Erythroblast (primary cell): ENCODE measurements around the gene MIGA1.
"Not testable (repeated sequence)": the region's sequence is repeated elsewhere in the genome, so short reads cannot be mapped to it uniquely, and the experiment has no call there.

Experiments
- DNase-seq, 2 experiments: peaks; one replicate each; lab custom pipeline; 2025; lab: John Stamatoyannopoulos, UW
- GATA1 ChIP-seq: IDR thresholded peaks from 2 replicates; pipeline ENCODE4 v1.6.1; 2011; ENCODE audit warnings: low read depth, mild to moderate bottlenecking, control low read depth, low read length, moderate library complexity
- POLR2A ChIP-seq: IDR thresholded peaks from 2 replicates; pipeline ENCODE4 v1.6.1; 2011; ENCODE audit warnings: mild to moderate bottlenecking, low read length

Gene MIGA1

GRCh38 chr1:77776007-77776700 is 3.3 kb upstream of the MIGA1 start:
- no peak for TF ChIP-seq GATA1
- TF ChIP-seq POLR2A, result no peak
- no peak for DNase-seq

GRCh38 chr1:77781683-77782082 is 2.2 kb downstream of the MIGA1 start:
- TF ChIP-seq GATA1 (no peak), POLR2A (no peak)

GRCh38 chr1:77783141-77783540 is 3.7 kb downstream of the MIGA1 start:
- TF ChIP-seq GATA1, result no peak
- no peak for TF ChIP-seq POLR2A
- DNase-seq, result no peak

More at GRCh38 chr1:77781683-77782082, 2.2 kb downstream of the MIGA1 start:
- DNase-seq, result no peak

- DNase-seq, result not testable (repeated sequence)
Observed at GRCh38 chr1:77786093-77786741, 6.8 kb downstream of the MIGA1 start.

GRCh38 chr1:77794550-77794949 is 15.1 kb downstream of the MIGA1 start:
- TF ChIP-seq POLR2A (no peak), GATA1 (no peak)
- DNase-seq, result no peak

GRCh38 chr1:77796695-77797405 is 17.4 kb downstream of the MIGA1 start:
- no peak for DNase-seq
- TF ChIP-seq GATA1 (no peak), POLR2A (no peak)

- DNase-seq, result no peak
- TF ChIP-seq POLR2A (no peak), GATA1 (no peak)
Observed at GRCh38 chr1:77797991-77798390, 18.5 kb downstream of the MIGA1 start.

GRCh38 chr1:77802026-77802425 is 22.6 kb downstream of the MIGA1 start:
- DNase-seq, result no peak
- no peak for TF ChIP-seq POLR2A
- no peak for TF ChIP-seq GATA1

GRCh38 chr1:77803371-77803770 is 23.9 kb downstream of the MIGA1 start:
- DNase-seq, result no peak
- TF ChIP-seq POLR2A (no peak), GATA1 (no peak)

GRCh38 chr1:77809787-77810462 is 30.5 kb downstream of the MIGA1 start:
- DNase-seq, result not testable (repeated sequence)

- not testable (repeated sequence) for DNase-seq
Observed at GRCh38 chr1:77811589-77811988, 32.1 kb downstream of the MIGA1 start.

- DNase-seq, result no peak
- TF ChIP-seq GATA1, result no peak
- TF ChIP-seq POLR2A, result no peak
Observed at GRCh38 chr1:77817368-77818209, 38.1 kb downstream of the MIGA1 start.

GRCh38 chr1:77820121-77820520 is 40.7 kb downstream of the MIGA1 start:
- DNase-seq, result no peak
- no peak for TF ChIP-seq POLR2A
- no peak for TF ChIP-seq GATA1
